ENCODE results near the gene SRGAP1. TPM values are rescaled to one million over a fixed set of nuclear protein-coding genes. Genes with fewer than 3 reads are reported as not detected.
"Not testable (repeated sequence)": the region's sequence is repeated elsewhere in the genome, so short reads cannot be mapped to it uniquely, and the experiment has no call there.

The SRGAP1 gene
- total and polyA plus RNA-seq, 2 donors from 2014 or later, result 1.8 to 13.5 TPM

GRCh38 chr12:64072916-64073575 is 228.5 kb downstream of the SRGAP1 start:
- no peak overlapping the region for H3K9ac ChIP-seq (ENCODE audit: low read length in 3 of 3)
- FAIRE-seq, result no peak
- no peak for TF ChIP-seq CTCF (IDR thresholded peaks at IDR 0.05; ENCODE audit: borderline replicate concordance, extremely low read depth, insufficient read depth)

GRCh38 chr12:64076565-64076964 is 232.1 kb downstream of the SRGAP1 start:
- H3K27ac ChIP-seq (ENCODE audit: low read depth in 2 of 2, low read length in 2 of 2); H3K4me3 ChIP-seq (ENCODE audit: low read length in 3 of 3); DNase-seq; H3K9me3 ChIP-seq (ENCODE audit: control insufficient read depth in 2 of 3, insufficient read depth in 1 of 3, low read length in 3 of 3); H3K4me1 ChIP-seq (ENCODE audit: control insufficient read depth in 2 of 3, insufficient read depth in 2 of 3, low read depth in 1 of 3, low read length in 3 of 3); H3K9ac ChIP-seq (ENCODE audit: low read length in 3 of 3); FAIRE-seq; H3K27me3 ChIP-seq (ENCODE audit: control insufficient read depth, insufficient read depth, low read length); H3K36me3 ChIP-seq (ENCODE audit: control insufficient read depth in 2 of 3, insufficient read depth in 3 of 3, low read length in 3 of 3); intact Hi-C loops (cut with DNase I): not testable (repeated sequence)

More at GRCh38 chr12:64072916-64073575, 228.5 kb downstream of the SRGAP1 start:
- H3K9me3 ChIP-seq (ENCODE audit: control insufficient read depth in 2 of 3, insufficient read depth in 1 of 3, low read length in 3 of 3), result no peaks in the 10 kb centered on the region
- H3K27me3 ChIP-seq (ENCODE audit: control insufficient read depth, insufficient read depth, low read length), result no peaks in the 10 kb centered on the region
- no peak for DNase-seq
- H3K4me3 ChIP-seq (ENCODE audit: low read length in 3 of 3), result no peak overlapping the region
- H3K36me3 ChIP-seq (ENCODE audit: control insufficient read depth in 2 of 3, insufficient read depth in 3 of 3, low read length in 3 of 3), result no peaks in the 10 kb centered on the region
- no peak overlapping the region for H3K27ac ChIP-seq (ENCODE audit: low read depth in 2 of 2, low read length in 2 of 2)
- intact Hi-C loops (cut with DNase I), result no loop called here
- no peaks in the 10 kb centered on the region for H3K4me1 ChIP-seq (ENCODE audit: control insufficient read depth in 2 of 3, insufficient read depth in 2 of 3, low read depth in 1 of 3, low read length in 3 of 3)

- no peak for TF ChIP-seq CTCF (IDR thresholded peaks at IDR 0.05; ENCODE audit: borderline replicate concordance, extremely low read depth, insufficient read depth)
- Histone ChIP-seq H3K27me3 (ENCODE audit: control insufficient read depth, insufficient read depth, low read length) (no peaks in the 10 kb centered on the region), H3K4me3 (ENCODE audit: low read length in 3 of 3) (no peak overlapping the region), H3K4me1 (ENCODE audit: control insufficient read depth in 2 of 3, insufficient read depth in 2 of 3, low read depth in 1 of 3, low read length in 3 of 3) (peaks cover 0 to 4% (median 3%) of the 10 kb centered on the region in 3 donors), H3K36me3 (ENCODE audit: control insufficient read depth in 2 of 3, insufficient read depth in 3 of 3, low read length in 3 of 3) (peaks cover 0 to 8% (median 0%) of the 10 kb centered on the region in 3 donors), H3K27ac (ENCODE audit: low read depth in 2 of 2, low read length in 2 of 2) (no peak overlapping the region), H3K9ac (ENCODE audit: low read length in 3 of 3) (no peak overlapping the region), H3K9me3 (ENCODE audit: control insufficient read depth in 2 of 3, insufficient read depth in 1 of 3, low read length in 3 of 3) (no peaks in the 10 kb centered on the region)
- FAIRE-seq, result no peak
- intact Hi-C loops (cut with DNase I), result no loop called here
- no peak for DNase-seq
Observed at GRCh38 chr12:64077922-64078321, 233.4 kb downstream of the SRGAP1 start.

GRCh38 chr12:64080319-64081007 is 236.0 kb downstream of the SRGAP1 start:
- peaks cover 0 to 8% (median 0%) of the 10 kb centered on the region in 3 donors for H3K36me3 ChIP-seq (ENCODE audit: control insufficient read depth in 2 of 3, insufficient read depth in 3 of 3, low read length in 3 of 3)
- no peaks in the 10 kb centered on the region for H3K9me3 ChIP-seq (ENCODE audit: control insufficient read depth in 2 of 3, insufficient read depth in 1 of 3, low read length in 3 of 3)
- no peak overlapping the region for H3K4me3 ChIP-seq (ENCODE audit: low read length in 3 of 3)
- TF ChIP-seq CTCF (IDR thresholded peaks at IDR 0.05; ENCODE audit: borderline replicate concordance, extremely low read depth, insufficient read depth), result no peak
- H3K27me3 ChIP-seq (ENCODE audit: control insufficient read depth, insufficient read depth, low read length), result no peaks in the 10 kb centered on the region
- no peak overlapping the region for H3K9ac ChIP-seq (ENCODE audit: low read length in 3 of 3)
- FAIRE-seq, result no peak
- DNase-seq, result peak in 2 of 5 donors; percentile 33 to 34
- peaks cover 0 to 14% (median 4%) of the 10 kb centered on the region in 3 donors for H3K4me1 ChIP-seq (ENCODE audit: control insufficient read depth in 2 of 3, insufficient read depth in 2 of 3, low read depth in 1 of 3, low read length in 3 of 3)
- intact Hi-C loops (cut with DNase I), result no loop called here
- no peak overlapping the region for H3K27ac ChIP-seq (ENCODE audit: low read depth in 2 of 2, low read length in 2 of 2)

Data from kidney (tissue), 14 donors.